IPS-NIHi7 (cell line): ENCODE results near the gene GPR156.
A peak's percentile ranks its signal among the peaks of the same experiment; 100 is the strongest.
"Not testable (repeated sequence)": the region's sequence is repeated elsewhere in the genome, so short reads cannot be mapped to it uniquely, and the experiment has no call there.

Experiments used
- DNase-seq: peaks from one replicate; pipeline ENCODE4 v3.0.0; 2012; ENCODE audit warnings: mixed read lengths; ENCODE audit errors: extremely low spot score

Gene GPR156

GRCh38 chr3:120161902-120162301 lies 123.1 kb downstream of the GPR156 start:
- no peak for DNase-seq

- DNase-seq: no peak
Measured at GRCh38 chr3:120160050-120160449, 125.0 kb downstream of the GPR156 start.

GRCh38 chr3:120157681-120158080 lies 127.3 kb downstream of the GPR156 start:
- DNase-seq: no peak

- DNase-seq: no peak
Measured at GRCh38 chr3:120157113-120157512, 127.9 kb downstream of the GPR156 start.

- no peak for DNase-seq
Measured at GRCh38 chr3:120156699-120157098, 128.3 kb downstream of the GPR156 start.

- DNase-seq: not testable (repeated sequence)
Measured at GRCh38 chr3:120155694-120156093, 129.3 kb downstream of the GPR156 start.

- no peak for DNase-seq
Measured at GRCh38 chr3:120155108-120155507, 129.9 kb downstream of the GPR156 start.

GRCh38 chr3:120153294-120153693 lies 131.7 kb downstream of the GPR156 start:
- no peak for DNase-seq

- no peak for DNase-seq
Measured at GRCh38 chr3:120151791-120152190, 133.2 kb downstream of the GPR156 start.

- DNase-seq: no peak
Measured at GRCh38 chr3:120148187-120148949, 136.7 kb downstream of the GPR156 start.

- peak; percentile 42 for DNase-seq
Measured at GRCh38 chr3:120147072-120147871, 137.8 kb downstream of the GPR156 start.

- no peak for DNase-seq
Measured at GRCh38 chr3:120145542-120146285, 139.3 kb downstream of the GPR156 start.

GRCh38 chr3:120144267-120144666 lies 140.8 kb downstream of the GPR156 start:
- peak; percentile 28 for DNase-seq

- no peak for DNase-seq
Measured at GRCh38 chr3:120143676-120144075, 141.3 kb downstream of the GPR156 start.

- DNase-seq: no peak
Measured at GRCh38 chr3:120142236-120142635, 142.8 kb downstream of the GPR156 start.

GRCh38 chr3:120140098-120140742 lies 144.8 kb downstream of the GPR156 start:
- DNase-seq: no peak

- DNase-seq: no peak
Measured at GRCh38 chr3:120139140-120139539, 145.9 kb downstream of the GPR156 start.

GRCh38 chr3:120137548-120137947 lies 147.5 kb downstream of the GPR156 start:
- DNase-seq: no peak

GRCh38 chr3:120130656-120131055 lies 154.4 kb downstream of the GPR156 start:
- DNase-seq: no peak

GRCh38 chr3:120129718-120130513 lies 155.1 kb downstream of the GPR156 start:
- no peak for DNase-seq

GRCh38 chr3:120129051-120129450 lies 156.0 kb downstream of the GPR156 start:
- DNase-seq: no peak
